ENCODE measurements around the gene GPR146. TPM values are rescaled to one million over a fixed set of nuclear protein-coding genes. Genes with fewer than 3 reads are reported as not detected.

Gene GPR146
- polyA plus RNA-seq, 3 donors = 0.48 to 0.92 (median 0.48) TPM

- 94% methylated on average over 18 of the region's 34 CpGs for WGBS (ENCODE audit: insufficient coverage)
- no peaks in the 10 kb centered on the region for H3K4me1 ChIP-seq (ENCODE audit: control insufficient read depth in 1 of 2, insufficient read depth in 2 of 2, low read length in 2 of 2)
- no peak overlapping the region for H3K4me3 ChIP-seq (replicated peaks in 1 of 3; ENCODE audit: low read depth in 2 of 3, low read length in 3 of 3)
- H3K27me3 ChIP-seq (ENCODE audit: control insufficient read depth in 2 of 2, insufficient read depth in 2 of 2, low read length in 2 of 2) = no peaks in the 10 kb centered on the region
- no peak for TF ChIP-seq CTCF (IDR thresholded peaks at IDR 0.05)
- Mint-ChIP-seq H3K4me3 (no peak overlapping the region), H3K27me3 (ENCODE audit: low read depth in 3 of 3) (peaks cover under 1 to 3% (median 2%) of the 10 kb centered on the region in 3 donors), H3K36me3 (peaks cover 17 to 33% of the 10 kb centered on the region in 2 donors), H3K9me3 (peaks cover 24 to 41% (median 30%) of the 10 kb centered on the region in 7 donors), H3K27ac (no peak overlapping the region), H3K4me1 (no peaks in the 10 kb centered on the region)
- no peak overlapping the region for H3K4me2 ChIP-seq (replicated peaks; ENCODE audit: extremely low read depth, low read length, poor library complexity, severe bottlenecking)
- H3K79me2 ChIP-seq (ENCODE audit: insufficient read depth, low read length) = peaks cover 7% of the 10 kb centered on the region
- no peak for DNase-seq
- peaks cover 0 to 16% of the 10 kb centered on the region in 2 donors for H3K36me3 ChIP-seq (replicated peaks in 1 of 2; ENCODE audit: control insufficient read depth in 1 of 2, insufficient read depth in 2 of 2, low read length in 2 of 2)
- no peak overlapping the region for H3K27ac ChIP-seq (ENCODE audit: low read depth in 1 of 2, low read length in 2 of 2)
- H3K9me3 ChIP-seq (replicated peaks in 1 of 2; ENCODE audit: control insufficient read depth in 1 of 2, insufficient read depth in 1 of 2, low read length in 2 of 2) = peaks cover 20 to 31% of the 10 kb centered on the region in 2 donors
- H2AFZ ChIP-seq (ENCODE audit: insufficient read depth, low read depth, low read length, poor library complexity, severe bottlenecking) = no peak overlapping the region
- no peak overlapping the region for H3K9ac ChIP-seq (ENCODE audit: insufficient read depth, low read length, poor library complexity, severe bottlenecking)
- peaks cover 66% of the 10 kb centered on the region for H4K20me1 ChIP-seq (ENCODE audit: insufficient read depth, low read length)
- intact Hi-C loops (cut with micrococcal nuclease) = no loop called here
Measured at GRCh38 chr7:1017586-1018333, 26.6 kb upstream of the GPR146 start.

GRCh38 chr7:1018334-1018695 lies 26.0 kb upstream of the GPR146 start:
- Histone ChIP-seq H3K27ac (ENCODE audit: low read depth in 1 of 2, low read length in 2 of 2) (no peak overlapping the region), H3K9ac (ENCODE audit: insufficient read depth, low read length, poor library complexity, severe bottlenecking) (no peak overlapping the region), H3K4me3 (replicated peaks in 1 of 3; ENCODE audit: low read depth in 2 of 3, low read length in 3 of 3) (no peak overlapping the region), H2AFZ (ENCODE audit: insufficient read depth, low read depth, low read length, poor library complexity, severe bottlenecking) (no peak overlapping the region), H3K9me3 (replicated peaks in 1 of 2; ENCODE audit: control insufficient read depth in 1 of 2, insufficient read depth in 1 of 2, low read length in 2 of 2) (peaks cover 20 to 36% of the 10 kb centered on the region in 2 donors), H3K79me2 (ENCODE audit: insufficient read depth, low read length) (peaks cover 13% of the 10 kb centered on the region), H3K4me2 (replicated peaks; ENCODE audit: extremely low read depth, low read length, poor library complexity, severe bottlenecking) (no peak overlapping the region), H3K4me1 (ENCODE audit: control insufficient read depth in 1 of 2, insufficient read depth in 2 of 2, low read length in 2 of 2) (no peaks in the 10 kb centered on the region), H4K20me1 (ENCODE audit: insufficient read depth, low read length) (peaks cover 65% of the 10 kb centered on the region), H3K27me3 (ENCODE audit: control insufficient read depth in 2 of 2, insufficient read depth in 2 of 2, low read length in 2 of 2) (no peaks in the 10 kb centered on the region), H3K36me3 (replicated peaks in 1 of 2; ENCODE audit: control insufficient read depth in 1 of 2, insufficient read depth in 2 of 2, low read length in 2 of 2) (peaks cover 0 to 16% of the 10 kb centered on the region in 2 donors)
- peaks cover 27 to 45% (median 35%) of the 10 kb centered on the region in 7 donors for H3K9me3 Mint-ChIP-seq
- H3K27me3 Mint-ChIP-seq (ENCODE audit: low read depth in 3 of 3) = peaks cover 0 to 3% (median 2%) of the 10 kb centered on the region in 3 donors
- no peak for DNase-seq
- TF ChIP-seq CTCF (IDR thresholded peaks at IDR 0.05) = no peak
- intact Hi-C loops (cut with micrococcal nuclease) = no loop called here
- H3K4me3 Mint-ChIP-seq = no peak overlapping the region
- H3K4me1 Mint-ChIP-seq = no peaks in the 10 kb centered on the region
- H3K27ac Mint-ChIP-seq = no peak overlapping the region
- 97% methylated on average over 13 of the region's 13 CpGs for WGBS (ENCODE audit: insufficient coverage)
- H3K36me3 Mint-ChIP-seq = peaks cover 17 to 39% of the 10 kb centered on the region in 2 donors

All from CD14-positive monocyte (primary cell).